Measurements from ENCODE around the gene SPEM3.
"Not testable (repeated sequence)": the region's sequence is repeated elsewhere in the genome, so short reads cannot be mapped to it uniquely, and the experiment has no call there.

SPEM3 gene

DNA sequence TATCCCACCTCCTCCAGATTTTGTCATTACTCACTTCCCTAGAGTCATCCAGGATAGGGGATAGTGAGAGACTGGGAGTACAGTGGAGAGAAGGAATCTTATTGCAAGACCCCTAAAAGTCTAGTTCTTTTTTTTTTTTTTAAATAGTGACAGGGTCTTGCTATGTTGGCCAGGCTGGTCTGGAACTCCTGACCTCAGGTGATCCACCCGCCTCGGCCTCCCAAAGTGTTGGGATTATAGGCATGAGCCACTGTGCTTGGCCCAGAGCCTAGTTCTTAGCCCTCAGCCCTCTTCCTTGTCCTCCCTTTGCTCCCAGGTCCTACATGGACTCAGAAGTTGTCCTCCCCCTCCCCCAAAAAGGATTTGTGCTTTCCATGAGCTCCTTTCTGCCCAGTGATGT is 13.5 kb downstream of the SPEM3 start:
- no peak for DNase-seq (ENCODE audit: low spot score)

DNA sequence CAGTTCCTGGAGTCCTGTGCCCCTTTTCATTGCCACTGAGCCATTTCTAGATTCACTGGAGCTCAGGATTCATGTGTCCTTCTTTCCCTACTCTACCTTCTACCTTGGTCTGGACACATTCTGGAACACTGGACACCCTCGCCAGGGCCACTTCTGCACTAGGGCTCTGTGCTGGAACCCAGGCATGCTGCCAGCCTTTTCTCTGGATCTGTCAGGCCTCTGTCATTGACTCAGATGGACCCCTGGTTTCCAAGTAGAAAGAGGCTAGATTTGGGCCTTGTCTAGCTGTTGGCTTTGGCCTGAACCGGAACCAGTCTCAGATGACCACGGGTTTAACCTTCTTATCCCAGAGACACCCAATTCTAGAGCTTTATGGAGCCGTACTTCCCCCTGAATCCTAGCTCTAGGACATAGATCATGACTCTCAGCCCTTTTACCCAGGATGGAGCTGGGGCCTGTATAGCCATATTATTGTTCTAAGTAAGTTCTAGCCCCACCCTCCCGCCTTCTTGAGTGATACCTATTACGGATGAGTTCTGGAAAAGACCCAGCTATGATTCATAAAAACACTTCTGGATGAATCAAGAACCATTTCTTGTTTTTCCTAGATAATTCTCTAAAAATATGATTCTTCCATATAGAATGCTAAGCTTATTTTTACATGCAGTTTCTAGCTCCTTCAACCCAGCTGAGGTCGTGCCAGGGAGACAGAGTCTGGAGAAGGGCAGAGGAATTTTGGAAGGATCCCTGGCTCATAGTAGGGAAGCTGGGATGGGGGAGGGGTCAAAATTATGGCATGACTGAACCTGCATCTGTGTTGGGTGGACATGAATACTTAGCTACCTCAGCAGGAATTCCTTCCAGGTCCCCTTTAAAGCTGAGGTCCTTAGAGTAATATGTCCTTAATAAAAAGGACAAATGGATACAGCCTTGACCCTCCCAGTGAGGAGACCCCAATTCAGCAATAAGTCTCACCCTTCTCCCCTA is 15.1 kb downstream of the SPEM3 start:
- no peak for DNase-seq (ENCODE audit: low spot score)

DNA sequence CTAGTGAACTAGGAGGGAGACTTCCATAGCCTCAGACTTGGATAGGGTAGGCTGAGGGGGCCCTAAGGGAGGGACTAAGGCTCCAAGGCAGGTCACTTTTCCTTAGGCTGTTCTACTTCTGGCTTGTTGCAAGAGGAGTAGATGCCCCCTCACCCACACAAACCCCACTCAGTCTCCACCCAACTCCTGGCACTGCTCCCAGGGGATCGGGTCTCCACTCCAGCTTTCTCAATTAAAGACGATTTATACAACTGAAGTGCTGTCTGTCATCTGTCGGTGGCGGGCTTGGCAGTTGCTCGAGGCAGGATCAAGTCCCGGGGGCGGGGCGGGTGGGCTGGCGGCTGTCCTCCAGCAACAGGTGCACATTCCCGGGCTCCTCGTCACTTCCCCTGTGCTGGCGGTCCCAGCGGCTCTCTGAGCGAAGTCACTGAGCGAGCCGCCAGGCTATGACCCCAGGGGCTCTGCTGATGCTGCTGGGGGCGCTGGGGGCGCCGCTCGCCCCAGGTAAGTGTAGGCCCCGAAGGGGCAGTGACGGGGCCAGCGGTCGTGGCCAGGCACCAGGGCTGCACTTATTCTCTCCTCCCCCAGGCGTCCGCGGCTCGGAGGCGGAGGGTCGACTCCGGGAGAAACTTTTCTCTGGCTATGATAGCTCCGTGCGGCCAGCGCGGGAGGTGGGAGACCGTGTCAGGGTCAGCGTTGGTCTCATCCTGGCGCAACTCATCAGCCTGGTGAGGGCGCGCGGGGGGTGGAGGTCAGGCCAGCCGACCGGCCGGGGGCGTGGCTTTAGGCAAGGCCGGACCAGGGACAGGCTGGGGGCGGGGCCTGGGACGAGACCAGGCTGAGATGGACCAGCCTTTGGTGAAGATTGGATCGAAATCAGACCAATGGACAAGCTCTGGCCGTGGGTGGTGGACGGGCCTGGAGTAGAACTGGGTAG is 16.3 kb downstream of the SPEM3 start, which contains the start of gene CHRNB1:
Gene CHRNB1, plus strand, starts transcription at position 380 of the 937 bp plus-strand sequence. Its CDS starts 67 bp downstream, at position 447.
- DNase-seq (ENCODE audit: low spot score), result peak; percentile 97

DNA sequence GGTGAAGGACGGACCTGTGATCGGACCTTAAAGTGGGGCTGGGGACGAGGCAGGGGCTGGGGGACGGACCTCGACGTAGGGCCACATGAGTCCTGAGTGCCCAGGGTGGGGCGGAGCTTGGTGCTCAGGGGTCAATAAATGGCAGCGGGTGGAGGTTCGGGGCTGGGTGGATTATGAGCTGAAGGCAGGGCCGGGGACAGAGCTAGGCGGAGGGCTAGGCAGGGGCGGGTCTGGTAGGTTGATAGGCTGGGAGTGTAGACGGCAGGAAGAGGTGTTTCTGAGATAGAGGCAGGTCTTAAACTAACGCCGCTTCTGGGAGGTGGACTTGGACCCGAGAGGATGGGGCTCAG is 16.9 kb downstream of the SPEM3 start:
- DNase-seq (ENCODE audit: low spot score), result no peak

DNA sequence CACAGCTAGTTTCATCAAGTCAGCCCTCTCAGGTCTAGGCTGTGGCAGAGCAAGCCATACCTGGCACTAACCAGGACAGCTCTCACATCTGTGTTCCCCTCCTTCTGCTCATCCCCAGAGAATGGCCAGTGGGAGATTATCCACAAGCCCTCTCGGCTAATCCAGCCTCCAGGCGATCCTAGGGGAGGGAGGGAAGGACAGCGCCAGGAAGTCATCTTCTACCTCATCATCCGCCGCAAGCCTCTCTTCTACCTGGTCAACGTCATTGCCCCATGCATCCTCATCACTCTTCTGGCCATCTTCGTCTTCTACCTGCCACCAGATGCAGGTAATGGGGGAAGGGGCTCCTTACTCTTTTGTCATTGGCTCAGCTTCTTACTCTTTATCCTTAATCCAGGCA is 19.8 kb downstream of the SPEM3 start:
- DNase-seq (ENCODE audit: low spot score), result no peak

DNA sequence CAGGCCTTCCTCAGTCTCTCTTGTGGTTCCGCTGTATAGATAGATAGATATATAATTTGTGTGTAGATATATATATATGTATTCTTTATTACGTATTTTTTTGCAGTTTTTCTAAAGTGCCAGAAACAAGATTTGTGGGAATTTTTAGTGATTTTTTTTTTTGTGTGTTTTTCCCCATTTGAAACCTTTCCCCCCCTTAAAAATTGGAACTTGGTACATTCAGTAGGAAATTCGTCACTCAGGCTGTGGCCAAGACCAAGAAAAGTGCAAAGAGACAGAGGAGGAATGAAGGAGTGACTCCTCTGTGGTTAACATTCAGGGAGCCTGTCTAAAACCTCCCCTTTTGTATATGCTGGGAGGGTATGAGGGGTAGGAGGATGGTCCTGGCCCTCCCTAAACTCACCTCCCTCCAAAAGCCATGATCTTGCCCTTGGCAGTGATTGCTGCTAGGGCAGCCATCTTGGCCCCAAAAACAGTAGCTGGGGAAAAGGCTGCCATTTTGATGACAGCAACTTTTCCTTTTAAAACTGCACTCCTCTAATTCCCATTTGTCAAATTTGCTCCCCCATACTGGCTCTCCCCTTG is 31.4 kb downstream of the SPEM3 start:
- no peak for DNase-seq (ENCODE audit: low spot score)

DNA sequence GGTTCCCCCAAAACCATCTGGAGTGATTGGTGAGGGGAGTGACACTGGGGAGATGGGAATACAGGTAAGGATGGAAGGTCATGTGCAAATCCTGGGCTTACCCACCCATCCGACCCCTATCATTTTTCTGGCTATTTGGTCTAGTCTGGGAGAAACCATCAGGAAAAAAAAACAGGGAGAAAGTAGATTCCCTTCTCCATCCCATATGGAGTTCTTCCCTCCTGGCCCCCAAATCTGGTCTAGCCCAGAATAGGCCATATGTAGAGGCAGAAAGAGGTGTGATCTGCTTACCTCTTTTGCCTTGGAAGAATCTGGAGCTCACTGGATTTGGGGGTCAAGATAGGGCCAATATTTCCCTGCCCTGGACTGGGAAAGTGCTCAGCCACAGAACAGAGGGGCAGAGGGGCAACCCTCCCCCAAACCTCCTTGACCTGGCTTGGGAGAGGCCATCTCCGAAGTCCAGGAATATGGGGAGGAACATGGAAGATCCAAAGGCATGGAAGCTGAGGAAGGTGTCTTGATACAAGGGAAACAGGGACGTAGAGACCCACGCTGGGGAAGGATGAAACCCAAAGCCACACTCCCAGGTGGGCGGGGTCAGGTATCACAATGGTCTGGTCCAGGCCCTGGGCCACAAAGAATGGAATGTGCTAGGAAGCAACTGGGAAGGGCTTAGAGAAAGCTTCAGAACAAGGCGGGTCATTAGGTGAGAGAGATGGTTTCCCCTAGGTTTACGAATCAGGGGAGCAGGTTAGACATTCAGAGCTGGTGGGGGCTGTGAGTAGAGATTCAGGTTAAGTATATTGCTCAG is 32.4 kb downstream of the SPEM3 start:
- DNase-seq (ENCODE audit: low spot score), result no peak

DNA sequence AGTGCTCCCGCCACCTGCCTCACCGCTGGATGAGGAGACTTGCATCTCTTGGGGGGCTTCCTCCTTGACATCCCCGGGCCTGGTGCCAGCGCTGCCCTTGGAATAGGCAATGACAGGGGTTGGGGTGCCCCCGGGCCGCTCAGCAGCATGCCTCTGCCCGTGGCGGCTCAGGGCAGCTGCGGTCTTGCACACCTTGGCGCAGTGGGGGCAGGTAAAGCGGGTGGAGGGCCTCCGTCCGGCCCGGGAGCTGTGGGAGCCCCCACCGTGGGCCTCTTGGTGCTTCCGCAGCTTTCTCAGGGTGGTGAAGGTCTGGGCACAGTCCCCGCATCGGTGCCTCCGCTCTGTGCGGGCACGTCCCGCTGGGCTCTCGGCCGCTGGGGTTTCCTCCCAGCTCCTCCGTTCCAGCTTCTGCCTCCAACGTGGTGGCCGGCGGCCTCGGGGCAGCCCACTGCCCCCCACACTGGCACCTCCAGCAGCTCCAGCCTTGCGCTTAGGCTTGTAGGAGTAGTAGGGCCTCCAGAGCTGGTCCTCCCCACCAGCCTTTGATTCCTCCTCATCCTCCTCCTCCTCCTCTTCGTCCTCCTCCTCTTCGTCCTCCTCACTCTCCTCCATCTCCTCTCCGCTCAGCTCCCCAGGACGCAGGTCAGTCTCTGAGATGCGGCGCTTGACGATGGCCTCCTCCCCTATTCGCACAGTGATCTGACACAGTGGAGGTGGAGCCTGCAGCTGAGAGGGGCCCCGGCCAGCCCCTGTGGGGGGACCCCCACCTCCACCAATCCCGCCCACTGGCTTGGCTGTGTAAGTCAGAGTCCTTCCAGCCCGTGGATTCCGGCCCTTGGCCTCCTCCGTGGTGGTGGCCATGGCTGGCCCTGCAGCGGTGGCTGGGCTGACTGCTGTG is 34.1 kb downstream of the SPEM3 start:
- no peak for DNase-seq (ENCODE audit: low spot score)

DNA sequence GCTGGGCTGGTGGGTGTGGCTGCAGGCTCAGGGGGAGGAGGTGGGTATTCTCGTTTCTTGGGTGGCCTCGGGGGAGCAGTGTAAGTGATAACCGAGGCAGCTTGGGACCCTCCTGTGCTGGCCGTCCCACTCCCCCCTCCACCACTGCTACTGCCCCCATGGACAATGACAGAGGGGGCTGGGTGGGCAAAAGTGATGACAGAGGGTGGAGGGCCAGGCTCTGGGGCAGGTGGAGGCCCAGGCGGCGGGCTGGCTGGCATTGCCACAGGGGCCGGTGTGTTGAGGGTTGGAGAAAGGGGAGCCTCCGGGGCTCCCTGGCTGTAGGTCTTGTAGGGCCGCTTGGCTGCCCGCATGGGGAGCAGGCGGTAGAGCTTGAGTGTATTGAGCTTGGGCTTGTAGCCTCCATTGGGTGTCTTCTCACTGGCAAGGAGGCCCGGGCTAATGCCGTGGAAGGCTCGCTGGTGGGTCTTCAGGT is 34.8 kb downstream of the SPEM3 start:
- DNase-seq (ENCODE audit: low spot score), result no peak

DNA sequence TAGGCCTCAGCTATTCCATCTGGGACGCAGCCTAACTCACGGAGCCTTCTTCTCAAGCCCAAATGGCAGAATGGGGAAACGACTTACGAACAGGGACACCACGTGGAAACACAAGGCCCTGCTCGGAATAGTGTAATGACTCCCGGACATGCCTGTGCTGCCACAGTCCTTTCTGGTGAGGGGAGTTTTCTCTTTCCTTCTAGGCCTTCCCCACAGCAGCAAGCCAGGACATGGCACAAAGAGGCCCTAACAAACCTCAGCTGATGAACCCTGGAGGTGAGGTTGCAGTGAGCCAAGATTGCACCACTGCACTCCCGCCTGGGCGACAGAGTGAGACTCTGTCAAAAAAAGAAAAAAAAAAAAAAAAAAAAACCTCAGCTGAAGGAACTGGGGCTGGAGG is 35.4 kb downstream of the SPEM3 start:
- DNase-seq (ENCODE audit: low spot score), result no peak

DNA sequence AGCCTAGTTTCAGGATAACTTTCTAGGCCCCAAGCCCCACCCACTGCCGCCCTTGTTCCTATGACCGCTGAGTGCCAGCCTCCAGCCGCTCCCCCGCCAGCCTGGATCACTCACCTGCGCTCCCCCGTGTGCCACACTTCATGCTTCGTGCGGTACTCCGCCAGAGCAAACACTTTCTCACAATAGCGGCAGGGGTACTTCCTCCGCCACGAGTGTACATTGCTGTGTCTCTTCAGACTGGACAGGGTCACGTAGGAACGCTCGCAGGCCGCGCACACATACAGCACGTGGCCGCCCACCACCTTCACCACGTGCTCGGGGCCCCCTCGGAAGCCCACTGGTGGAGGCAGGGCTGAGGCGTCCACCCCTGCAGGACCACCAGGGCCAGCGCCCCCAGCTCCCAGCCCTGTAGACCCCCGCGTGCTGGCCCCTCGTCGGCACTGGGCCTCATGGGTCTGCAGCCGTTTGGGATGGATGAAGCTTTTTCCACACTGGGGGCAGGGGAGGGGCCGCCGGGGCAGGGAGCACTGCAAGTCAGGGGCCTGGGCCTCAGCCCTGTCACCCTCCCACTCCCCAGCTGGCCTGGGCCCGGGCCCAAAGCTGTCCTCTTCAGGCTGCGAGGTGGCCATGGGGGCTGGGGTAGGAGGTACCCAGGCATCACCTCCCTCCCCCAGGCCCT is 37.1 kb downstream of the SPEM3 start:
- DNase-seq (ENCODE audit: low spot score), result no peak

DNA sequence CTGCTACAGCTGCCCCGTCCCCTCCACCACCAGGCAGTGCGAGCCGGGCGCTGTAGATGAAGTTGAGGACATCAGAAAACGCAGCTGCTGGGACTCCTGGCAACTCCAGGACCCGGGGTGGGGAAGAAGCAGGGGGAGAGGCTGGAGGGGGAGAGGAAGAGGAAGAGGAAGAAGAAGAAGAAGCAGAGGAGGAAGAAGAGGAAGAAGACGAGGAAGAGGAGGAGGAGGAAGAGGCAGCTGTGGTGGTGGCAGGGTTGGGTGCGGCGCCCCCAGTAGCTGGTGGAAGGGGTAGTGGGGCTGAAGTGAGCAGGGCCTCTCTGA is 37.6 kb downstream of the SPEM3 start:
- no peak for DNase-seq (ENCODE audit: low spot score)

DNA sequence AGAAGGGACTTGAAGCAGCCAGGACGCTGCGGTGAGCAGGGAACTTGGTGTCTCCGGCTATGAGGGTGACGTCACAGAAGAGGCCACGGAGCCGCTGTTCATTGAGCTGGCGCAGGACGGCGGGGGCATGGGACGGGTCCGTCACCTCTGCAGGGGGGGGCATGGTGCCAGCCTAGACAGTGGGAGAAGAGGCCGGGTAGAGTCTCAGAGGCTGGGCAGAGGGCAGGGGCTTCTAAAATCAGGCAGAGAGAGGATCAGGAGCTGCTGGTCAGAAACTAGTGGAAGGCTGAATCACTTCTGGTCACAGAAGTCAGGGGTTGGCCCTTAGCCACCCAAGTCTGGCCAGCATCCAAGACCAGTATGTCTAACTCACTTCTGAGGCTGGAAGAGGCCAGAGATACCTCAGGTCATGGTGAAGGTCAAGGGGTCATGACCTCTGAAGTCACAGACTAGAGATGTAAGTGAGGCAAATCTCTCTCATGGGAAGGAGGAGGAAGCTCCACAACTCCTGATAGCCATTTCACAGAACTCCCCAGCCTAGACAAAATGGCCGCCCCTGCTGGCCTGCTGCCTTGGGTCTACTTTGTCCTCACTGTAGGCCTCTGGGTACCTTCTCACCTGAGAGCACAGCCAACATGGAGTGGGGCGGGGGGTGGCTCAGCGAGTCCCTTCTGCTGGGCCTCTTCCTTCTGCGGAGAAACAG is 38.1 kb downstream of the SPEM3 start:
- DNase-seq (ENCODE audit: low spot score), result no peak

DNA sequence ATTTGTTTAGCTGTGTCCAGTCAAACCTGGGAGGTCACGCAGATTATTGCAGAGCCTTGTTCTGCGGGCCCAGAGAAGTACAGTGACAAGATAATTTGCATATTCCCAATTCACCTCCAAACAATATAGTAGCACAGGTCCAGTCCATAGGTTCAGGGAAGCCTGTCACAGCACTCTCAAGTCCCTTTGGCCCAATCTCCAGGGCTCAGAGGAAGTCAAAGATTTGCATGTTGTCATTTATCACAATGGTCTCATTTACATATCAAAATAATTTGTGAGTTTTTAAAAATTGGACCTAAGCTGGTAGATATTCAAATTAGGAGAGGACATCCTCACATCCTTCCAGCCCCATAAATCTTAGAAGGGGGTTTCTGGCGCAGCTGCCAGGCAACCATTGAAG is 38.8 kb downstream of the SPEM3 start:
- DNase-seq (ENCODE audit: low spot score), result no peak

DNA sequence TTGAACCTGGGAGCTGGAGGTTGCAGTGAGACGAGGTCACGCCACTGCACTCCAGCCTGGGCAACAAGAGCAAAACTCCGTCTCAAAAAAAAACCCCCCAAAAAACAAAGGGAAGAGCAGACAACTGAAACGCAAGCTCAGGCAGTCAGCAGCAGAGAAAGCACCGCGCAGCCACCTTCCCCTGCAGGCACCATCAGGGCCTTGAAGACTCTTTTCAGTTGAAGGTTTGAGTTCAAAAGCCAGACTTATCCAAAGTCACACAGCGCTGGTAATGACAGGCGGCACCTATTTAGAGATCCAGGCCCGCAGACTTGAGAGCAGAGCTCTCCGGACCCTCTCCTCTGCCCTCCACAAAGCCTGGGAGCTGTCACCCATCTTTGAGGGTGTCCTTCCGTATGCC is 39.6 kb downstream of the SPEM3 start:
- DNase-seq (ENCODE audit: low spot score), result no peak

DNA sequence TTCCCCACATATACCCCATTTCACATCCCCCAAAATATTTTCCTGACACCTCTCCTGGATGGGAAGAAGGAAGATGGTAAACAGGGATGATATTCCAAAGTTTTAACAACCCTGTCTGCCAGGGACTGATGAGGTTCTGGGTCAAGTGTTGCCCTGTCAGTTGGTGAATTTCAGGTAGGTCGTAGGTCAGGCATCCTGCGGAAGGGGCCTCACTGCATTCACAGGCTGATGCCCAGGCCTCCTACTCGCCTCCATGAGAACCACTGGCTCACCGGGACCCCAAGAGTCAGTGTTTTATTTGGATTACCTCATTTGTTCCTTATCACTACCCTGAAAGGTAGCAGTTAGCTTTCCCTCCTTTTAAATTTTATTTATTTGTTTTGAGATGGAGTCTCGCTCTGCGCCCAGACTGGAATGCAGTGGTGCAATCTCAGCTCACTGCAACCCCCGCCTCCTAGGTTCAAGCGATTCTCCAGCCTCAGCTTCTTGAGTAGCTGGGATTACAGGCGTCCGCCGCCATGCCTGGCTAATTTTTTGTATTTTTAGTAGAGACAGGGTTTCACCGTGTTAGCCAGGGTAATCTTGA is 40.2 kb downstream of the SPEM3 start:
- DNase-seq (ENCODE audit: low spot score), result no peak

DNA sequence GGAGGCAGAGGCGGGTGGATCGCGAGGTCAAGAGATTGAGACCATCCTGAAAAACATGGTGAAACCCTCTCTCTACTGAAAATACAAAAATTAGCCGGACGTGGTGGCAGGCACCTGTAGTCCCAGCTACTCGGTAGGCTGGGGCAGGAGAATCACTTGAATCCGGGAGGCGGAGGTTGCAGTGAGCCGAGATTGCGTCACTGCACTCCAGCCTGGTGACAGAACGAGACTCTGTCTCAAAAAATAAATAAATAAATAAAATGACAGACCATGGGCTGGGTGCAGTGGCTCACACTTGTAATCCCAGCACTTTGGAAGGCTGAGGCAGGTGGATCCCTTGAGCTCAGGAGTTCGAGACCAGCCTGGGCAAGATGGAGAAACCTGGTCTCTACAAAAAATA is 41.2 kb downstream of the SPEM3 start:
- not testable (repeated sequence) for DNase-seq (ENCODE audit: low spot score)

DNA sequence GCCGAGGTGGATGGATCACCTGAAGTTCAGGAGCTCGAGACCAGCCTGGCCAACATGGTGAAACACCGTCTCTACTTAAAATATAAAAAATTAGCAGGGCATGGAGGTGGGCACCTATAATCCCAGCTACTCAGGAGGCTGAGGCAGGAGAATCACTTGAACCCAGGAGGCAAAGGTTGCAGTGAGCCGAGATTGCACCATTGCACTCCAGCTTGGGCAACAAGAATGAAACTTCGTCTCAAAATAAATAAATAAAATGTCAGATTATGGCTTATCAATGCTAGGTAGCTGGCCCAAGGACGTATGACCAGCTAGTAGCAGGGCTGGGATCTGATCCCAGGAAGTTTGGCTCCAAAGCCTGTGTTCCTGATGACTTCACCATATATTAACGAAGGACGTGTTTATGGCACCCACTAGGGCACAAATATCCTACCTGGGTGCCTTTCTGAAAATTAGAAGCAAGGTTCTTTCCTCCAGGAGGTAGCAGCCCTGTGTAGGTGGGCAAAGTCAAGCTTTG is 41.9 kb downstream of the SPEM3 start:
- DNase-seq (ENCODE audit: low spot score), result not testable (repeated sequence)

DNA sequence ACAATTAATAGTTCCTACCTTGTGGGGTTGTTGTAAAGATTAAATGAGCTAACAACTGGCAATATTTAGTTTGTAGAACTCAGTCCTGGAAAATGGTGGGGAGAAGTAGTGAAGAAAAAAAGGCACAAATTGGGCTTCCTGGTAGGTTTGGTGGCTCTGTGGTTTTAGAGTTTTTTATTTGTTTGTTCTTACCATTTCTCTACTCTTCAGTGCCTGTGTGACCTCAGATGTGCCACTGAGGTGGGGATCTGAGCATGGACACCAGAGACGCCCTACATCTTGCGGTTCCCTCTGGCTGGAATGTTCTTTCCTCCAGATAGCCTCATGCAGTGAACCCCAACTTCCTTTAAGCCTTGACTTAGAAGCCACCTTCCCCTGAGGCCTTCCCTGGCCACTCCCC is 43.1 kb downstream of the SPEM3 start:
- DNase-seq (ENCODE audit: low spot score), result no peak
